ENCODE results near the gene NDRG3.

The NDRG3 gene

DNA sequence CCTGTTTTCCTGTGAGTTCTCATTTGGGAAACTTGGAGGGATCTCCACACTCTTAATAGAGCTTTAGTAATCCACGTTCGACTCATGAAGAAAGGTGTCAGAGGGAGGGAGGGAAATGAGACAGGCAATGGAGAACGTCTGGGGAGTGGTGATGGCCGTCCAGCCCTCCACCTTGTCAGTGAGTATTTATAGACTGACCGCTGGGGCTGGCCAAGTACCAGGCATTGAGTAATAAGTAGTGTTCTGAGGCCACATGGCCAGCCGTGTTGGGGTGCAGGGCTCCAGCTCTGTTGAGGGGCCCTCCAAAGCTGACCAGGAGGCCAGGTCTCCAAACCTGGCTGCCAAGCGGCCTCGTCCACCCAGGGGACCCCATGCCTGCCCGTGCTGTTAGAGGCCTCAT, 39.0 kb upstream of the NDRG3 start:
- Histone ChIP-seq H3K4me2 (no peak overlapping the region), H3K4me3 (IDR thresholded peaks at IDR 0.05; ENCODE audit: insufficient read depth, low read depth, low read length) (no peak overlapping the region), H3K79me2 (ENCODE audit: insufficient read depth, low read depth) (no peaks in the 10 kb centered on the region), H3K27ac (no peak overlapping the region), H2AFZ (ENCODE audit: low read depth) (no peak overlapping the region), H3K36me3 (ENCODE audit: insufficient read depth) (no peaks in the 10 kb centered on the region), H3K9ac (no peak overlapping the region), H3K4me1 (ENCODE audit: low read depth, poor library complexity, severe bottlenecking) (no peaks in the 10 kb centered on the region), H3K27me3 (ENCODE audit: insufficient read depth, low read depth) (no peaks in the 10 kb centered on the region), H4K20me1 (ENCODE audit: insufficient read depth) (no peaks in the 10 kb centered on the region)
- TF ChIP-seq, protein P1, sequence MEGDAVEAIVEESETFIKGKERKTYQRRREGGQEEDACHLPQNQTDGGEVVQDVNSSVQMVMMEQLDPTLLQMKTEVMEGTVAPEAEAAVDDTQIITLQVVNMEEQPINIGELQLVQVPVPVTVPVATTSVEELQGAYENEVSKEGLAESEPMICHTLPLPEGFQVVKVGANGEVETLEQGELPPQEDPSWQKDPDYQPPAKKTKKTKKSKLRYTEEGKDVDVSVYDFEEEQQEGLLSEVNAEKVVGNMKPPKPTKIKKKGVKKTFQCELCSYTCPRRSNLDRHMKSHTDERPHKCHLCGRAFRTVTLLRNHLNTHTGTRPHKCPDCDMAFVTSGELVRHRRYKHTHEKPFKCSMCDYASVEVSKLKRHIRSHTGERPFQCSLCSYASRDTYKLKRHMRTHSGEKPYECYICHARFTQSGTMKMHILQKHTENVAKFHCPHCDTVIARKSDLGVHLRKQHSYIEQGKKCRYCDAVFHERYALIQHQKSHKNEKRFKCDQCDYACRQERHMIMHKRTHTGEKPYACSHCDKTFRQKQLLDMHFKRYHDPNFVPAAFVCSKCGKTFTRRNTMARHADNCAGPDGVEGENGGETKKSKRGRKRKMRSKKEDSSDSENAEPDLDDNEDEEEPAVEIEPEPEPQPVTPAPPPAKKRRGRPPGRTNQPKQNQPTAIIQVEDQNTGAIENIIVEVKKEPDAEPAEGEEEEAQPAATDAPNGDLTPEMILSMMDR (conservative IDR thresholded peaks at IDR 0.05; ENCODE audit: low read depth, low read length) = no peak

DNA sequence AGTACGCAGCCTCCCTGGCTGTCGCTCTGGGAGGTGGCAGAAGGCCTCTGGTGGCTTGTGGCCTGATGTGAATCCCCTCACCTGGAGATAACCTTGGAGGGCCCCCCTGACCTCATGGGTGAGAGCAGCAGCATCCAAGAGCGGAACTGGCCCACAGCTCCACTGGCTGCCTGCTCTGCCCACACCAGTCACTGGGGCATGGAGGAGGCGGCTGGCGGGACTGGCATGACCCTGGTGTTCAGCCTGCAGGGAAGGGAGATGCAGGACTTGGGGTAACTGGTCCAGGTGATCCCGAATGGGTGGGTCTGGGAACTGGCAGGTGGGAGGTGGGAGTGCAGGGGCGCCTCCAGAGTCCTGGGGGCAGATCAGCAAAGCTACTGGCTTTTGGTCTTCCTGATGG, 38.2 kb upstream of the NDRG3 start:
- Histone ChIP-seq H3K9ac (no peak overlapping the region), H3K79me2 (ENCODE audit: insufficient read depth, low read depth) (no peaks in the 10 kb centered on the region), H3K4me2 (no peak overlapping the region), H3K27me3 (ENCODE audit: insufficient read depth, low read depth) (no peaks in the 10 kb centered on the region), H3K27ac (no peak overlapping the region), H3K36me3 (ENCODE audit: insufficient read depth) (no peaks in the 10 kb centered on the region), H4K20me1 (ENCODE audit: insufficient read depth) (no peaks in the 10 kb centered on the region), H2AFZ (ENCODE audit: low read depth) (no peak overlapping the region), H3K4me3 (IDR thresholded peaks at IDR 0.05; ENCODE audit: insufficient read depth, low read depth, low read length) (no peak overlapping the region), H3K4me1 (ENCODE audit: low read depth, poor library complexity, severe bottlenecking) (no peaks in the 10 kb centered on the region)
- TF ChIP-seq, protein P1 (conservative IDR thresholded peaks at IDR 0.05; ENCODE audit: low read depth, low read length) = no peak

DNA sequence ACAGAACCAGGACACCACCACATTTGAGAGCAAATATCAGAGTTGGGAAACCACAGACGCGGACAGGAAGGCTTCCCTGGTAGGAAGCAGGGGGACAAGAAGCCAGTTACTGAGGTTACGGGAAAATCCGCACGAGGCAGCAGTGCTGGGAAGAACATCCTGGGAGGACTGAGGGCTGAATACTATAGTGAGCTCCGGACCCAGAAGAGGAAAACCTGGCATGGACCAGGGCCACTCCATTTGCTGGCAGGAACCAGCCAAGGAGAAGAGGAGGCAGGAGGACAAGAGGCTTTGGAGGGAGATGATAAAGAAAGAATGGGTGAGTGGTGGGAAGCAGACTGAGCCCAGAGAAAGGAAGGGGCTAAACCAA, 33.8 kb upstream of the NDRG3 start:
- no peak overlapping the region for H3K4me2 ChIP-seq
- no peaks in the 10 kb centered on the region for H3K36me3 ChIP-seq (ENCODE audit: insufficient read depth)
- no peak overlapping the region for H3K4me3 ChIP-seq (IDR thresholded peaks at IDR 0.05; ENCODE audit: insufficient read depth, low read depth, low read length)
- no peak overlapping the region for H3K27ac ChIP-seq
- no peaks in the 10 kb centered on the region for H3K27me3 ChIP-seq (ENCODE audit: insufficient read depth, low read depth)
- H3K79me2 ChIP-seq (ENCODE audit: insufficient read depth, low read depth) = no peaks in the 10 kb centered on the region
- H3K4me1 ChIP-seq (ENCODE audit: low read depth, poor library complexity, severe bottlenecking) = no peaks in the 10 kb centered on the region
- no peak overlapping the region for H3K9ac ChIP-seq
- TF ChIP-seq, protein P1 (conservative IDR thresholded peaks at IDR 0.05; ENCODE audit: low read depth, low read length) = no peak
- H4K20me1 ChIP-seq (ENCODE audit: insufficient read depth) = no peaks in the 10 kb centered on the region
- no peak overlapping the region for H2AFZ ChIP-seq (ENCODE audit: low read depth)

DNA sequence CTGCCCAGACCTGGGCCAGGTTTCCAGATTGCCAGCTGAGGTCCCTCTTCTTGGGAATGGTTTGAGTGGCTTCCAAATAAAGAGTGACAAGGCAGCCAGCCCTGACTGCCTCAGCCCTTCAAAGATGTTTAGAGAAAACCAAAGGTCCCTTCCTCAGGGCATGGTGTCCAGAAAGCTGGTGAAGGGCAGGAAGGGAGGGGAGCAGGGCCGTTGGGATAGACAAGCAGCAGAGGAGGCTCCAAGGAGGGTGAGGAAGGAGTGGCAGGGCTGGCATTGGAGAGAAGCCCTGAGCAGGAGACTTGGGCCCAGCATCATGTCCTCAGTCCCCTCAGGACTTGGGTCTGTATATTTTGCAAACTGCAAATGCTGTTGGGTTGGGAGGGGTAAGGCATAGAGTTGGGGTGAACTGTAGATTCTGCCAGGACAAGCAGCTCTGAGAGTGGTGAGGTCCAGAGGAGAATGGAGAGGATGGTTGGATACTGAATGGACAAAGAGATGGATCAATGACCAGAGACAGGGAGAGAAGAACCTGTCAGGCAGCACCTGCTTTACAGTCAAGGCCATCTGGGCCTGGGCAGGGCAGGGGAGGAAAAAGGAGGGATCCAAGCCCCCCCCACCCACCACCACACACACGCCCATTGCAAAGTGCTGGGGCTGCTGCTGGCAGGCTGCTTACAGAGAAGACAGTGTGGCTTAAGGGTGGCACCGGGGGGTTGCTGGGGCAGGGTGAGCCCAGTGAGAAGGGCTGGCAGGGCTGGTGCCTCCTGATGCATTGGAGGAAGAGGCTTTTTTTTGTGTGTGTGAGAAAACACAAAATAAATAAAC, 33.2 kb upstream of the NDRG3 start:
- Histone ChIP-seq H3K36me3 (ENCODE audit: insufficient read depth) (no peaks in the 10 kb centered on the region), H3K27me3 (ENCODE audit: insufficient read depth, low read depth) (no peaks in the 10 kb centered on the region), H3K4me1 (ENCODE audit: low read depth, poor library complexity, severe bottlenecking) (peaks cover 5% of the 10 kb centered on the region), H3K4me3 (IDR thresholded peaks at IDR 0.05; ENCODE audit: insufficient read depth, low read depth, low read length) (no peak overlapping the region), H3K79me2 (ENCODE audit: insufficient read depth, low read depth) (no peaks in the 10 kb centered on the region), H3K9ac (no peak overlapping the region), H3K4me2 (no peak overlapping the region), H3K27ac (no peak overlapping the region), H4K20me1 (ENCODE audit: insufficient read depth) (no peaks in the 10 kb centered on the region), H2AFZ (ENCODE audit: low read depth) (no peak overlapping the region)
- TF ChIP-seq, protein P1 (conservative IDR thresholded peaks at IDR 0.05; ENCODE audit: low read depth, low read length) = no peak

Data from KMS-11 (cell line).